ENCODE results near the gene SLC35E4.

SLC35E4 gene

GRCh38 chr22:30665266-30665665 lies 29.7 kb downstream of the SLC35E4 start:
- H3F3A ChIP-seq (ENCODE audit: control insufficient read depth, insufficient read depth): no peaks in the 10 kb centered on the region
- H3K9me3 ChIP-seq (ENCODE audit: control insufficient read depth, insufficient read depth, low read length): no peaks in the 10 kb centered on the region
- H3K27me3 ChIP-seq (ENCODE audit: control insufficient read depth, low read length): peaks cover 16% of the 10 kb centered on the region
- no peak overlapping the region for H3K4me3 ChIP-seq (ENCODE audit: low read length)
- peaks cover 13% of the 10 kb centered on the region for H3K4me1 ChIP-seq (ENCODE audit: control insufficient read depth, low read length)
- TF ChIP-seq CTCF (IDR thresholded peaks at IDR 0.05; ENCODE audit: low read depth, low read length, poor library complexity, severe bottlenecking): no peak
- TF ChIP-seq EZH2phosphoT487 (IDR thresholded peaks at IDR 0.05; ENCODE audit: borderline replicate concordance, low read length): no peak
- H3K79me2 ChIP-seq (ENCODE audit: control insufficient read depth, low read length): no peaks in the 10 kb centered on the region
- H4K20me1 ChIP-seq (ENCODE audit: control insufficient read depth, insufficient read depth, low read depth, low read length): no peaks in the 10 kb centered on the region
- no peak overlapping the region for H3K27ac ChIP-seq (ENCODE audit: low read depth, low read length)
- no peak overlapping the region for H3K4me2 ChIP-seq (ENCODE audit: low read length)
- H3K36me3 ChIP-seq (ENCODE audit: control insufficient read depth, low read length): no peaks in the 10 kb centered on the region
- H3K9me2 ChIP-seq (replicated peaks; ENCODE audit: control insufficient read depth, low read length): no peaks in the 10 kb centered on the region

GRCh38 chr22:30665786-30666185 lies 30.2 kb downstream of the SLC35E4 start:
- Histone ChIP-seq H3K4me2 (ENCODE audit: low read length) (no peak overlapping the region), H3K36me3 (ENCODE audit: control insufficient read depth, low read length) (no peaks in the 10 kb centered on the region), H3K79me2 (ENCODE audit: control insufficient read depth, low read length) (no peaks in the 10 kb centered on the region), H3K4me3 (ENCODE audit: low read length) (no peak overlapping the region), H3K27me3 (ENCODE audit: control insufficient read depth, low read length) (peaks cover 19% of the 10 kb centered on the region), H3K4me1 (ENCODE audit: control insufficient read depth, low read length) (peaks cover 13% of the 10 kb centered on the region), H4K20me1 (ENCODE audit: control insufficient read depth, insufficient read depth, low read depth, low read length) (no peaks in the 10 kb centered on the region), H3K27ac (ENCODE audit: low read depth, low read length) (no peak overlapping the region), H3K9me3 (ENCODE audit: control insufficient read depth, insufficient read depth, low read length) (no peaks in the 10 kb centered on the region), H3F3A (ENCODE audit: control insufficient read depth, insufficient read depth) (no peaks in the 10 kb centered on the region), H3K9me2 (replicated peaks; ENCODE audit: control insufficient read depth, low read length) (no peaks in the 10 kb centered on the region)
- TF ChIP-seq CTCF (IDR thresholded peaks at IDR 0.05; ENCODE audit: low read depth, low read length, poor library complexity, severe bottlenecking) (no peak), EZH2phosphoT487 (IDR thresholded peaks at IDR 0.05; ENCODE audit: borderline replicate concordance, low read length) (no peak)

GRCh38 chr22:30667107-30667493 lies 31.5 kb downstream of the SLC35E4 start:
- H3K4me1 ChIP-seq (ENCODE audit: control insufficient read depth, low read length): peaks cover 13% of the 10 kb centered on the region
- no peaks in the 10 kb centered on the region for H3K9me2 ChIP-seq (replicated peaks; ENCODE audit: control insufficient read depth, low read length)
- H3K4me3 ChIP-seq (ENCODE audit: low read length): peak overlapping the region; percentile 94
- H3K79me2 ChIP-seq (ENCODE audit: control insufficient read depth, low read length): no peaks in the 10 kb centered on the region
- peak overlapping the region; percentile 84 for H3K4me2 ChIP-seq (ENCODE audit: low read length)
- H3K36me3 ChIP-seq (ENCODE audit: control insufficient read depth, low read length): no peaks in the 10 kb centered on the region
- H3K27ac ChIP-seq (ENCODE audit: low read depth, low read length): no peak overlapping the region
- peaks cover 19% of the 10 kb centered on the region for H3K27me3 ChIP-seq (ENCODE audit: control insufficient read depth, low read length)
- no peaks in the 10 kb centered on the region for H3K9me3 ChIP-seq (ENCODE audit: control insufficient read depth, insufficient read depth, low read length)
- TF ChIP-seq CTCF (IDR thresholded peaks at IDR 0.05; ENCODE audit: low read depth, low read length, poor library complexity, severe bottlenecking) (no peak), EZH2phosphoT487 (IDR thresholded peaks at IDR 0.05; ENCODE audit: borderline replicate concordance, low read length) (no peak)
- no peaks in the 10 kb centered on the region for H3F3A ChIP-seq (ENCODE audit: control insufficient read depth, insufficient read depth)
- H4K20me1 ChIP-seq (ENCODE audit: control insufficient read depth, insufficient read depth, low read depth, low read length): no peaks in the 10 kb centered on the region
